ENCODE measurements around the gene GPS1. TPM values are rescaled to one million over a fixed set of nuclear protein-coding genes. Genes with fewer than 3 reads are reported as not detected.

Gene GPS1
- polyA plus RNA-seq, 1 of the 3 experiments (the other 2 are of a cell fraction) = 264 TPM

GRCh38 chr17:82013341-82013740 lies 38.4 kb upstream of the GPS1 start:
- CTCF ChIA-PET = interaction anchor here (0.6 to 35.7 kb wide), 11 partner anchors 8 to 144 kb away, joined by 3 to 1216 read pairs (median 6); partner anchors contain the start of genes CENPX, DCXR, LRRC45 and MAFG
- Histone ChIP-seq H3K4me1 (ENCODE audit: control insufficient read depth in 1 of 2, insufficient read depth in 2 of 2, low read depth in 1 of 2, low read length in 1 of 2) (peaks cover 0 to 24% of the 10 kb centered on the region in 2 experiments; a peak in 1 of 4 replicates), H2AFZ (ENCODE audit: low read depth) (no peak overlapping the region), H3K4me2 (no peak overlapping the region), H3K9me2 (no peaks in the 10 kb centered on the region), H3K36me3 (replicated peaks in 1 of 2; ENCODE audit: control insufficient read depth in 1 of 2, insufficient read depth in 2 of 2, low read length in 1 of 2) (peaks cover 1 to 12% of the 10 kb centered on the region in 2 experiments), H3K4me3 (ENCODE audit: low read depth in 2 of 2, low read length in 1 of 2) (no peak overlapping the region), H3K27ac (ENCODE audit: low read depth in 2 of 2, low read length in 1 of 2) (peak overlapping the region in 1 of 2 experiments; percentile 82; a peak in 2 of 4 replicates), H3K79me2 (ENCODE audit: insufficient read depth) (peaks cover 4% of the 10 kb centered on the region; the same call in 1 of the 2 replicates), H3F3A (replicated peaks; ENCODE audit: insufficient read depth) (peaks cover 8% of the 10 kb centered on the region), H3K27me3 (ENCODE audit: insufficient read depth) (no peaks in the 10 kb centered on the region), H3K9me3 (no peaks in the 10 kb centered on the region), H3K9ac (no peak overlapping the region), H4K20me1 (ENCODE audit: insufficient read depth) (no peaks in the 10 kb centered on the region)
- TF ChIP-seq RAD21 (IDR thresholded peaks at IDR 0.05; ENCODE audit: low read length) (no peak), MXI1 (IDR thresholded peaks at IDR 0.05; ENCODE audit: low read depth, low read length) (peak; percentile 33; the same call in 1 of the 2 replicates)
- POLR2A ChIA-PET = interaction anchor here (0.6 to 1.0 kb wide), 4 partner anchors 35 to 85 kb away, joined by 3 to 4 read pairs (median 3); partner anchors contain the start of gene FASN
- DNase-seq = peak; percentile 94
- 78% methylated on average over 17 of the region's 22 CpGs for WGBS (ENCODE audit: low lambda C conversion rate)

- Histone ChIP-seq H3K9me2 (no peaks in the 10 kb centered on the region), H2AFZ (ENCODE audit: low read depth) (no peak overlapping the region), H4K20me1 (ENCODE audit: insufficient read depth) (no peaks in the 10 kb centered on the region), H3K79me2 (ENCODE audit: insufficient read depth) (peaks cover 6% of the 10 kb centered on the region; the same call in 1 of the 2 replicates), H3K36me3 (replicated peaks in 1 of 2; ENCODE audit: control insufficient read depth in 1 of 2, insufficient read depth in 2 of 2, low read length in 1 of 2) (peaks cover 6 to 17% of the 10 kb centered on the region in 2 experiments), H3K27ac (ENCODE audit: low read depth in 2 of 2, low read length in 1 of 2) (peak overlapping the region in 1 of 2 experiments; percentile 82; a peak in 2 of 4 replicates), H3K4me2 (no peak overlapping the region), H3K4me3 (ENCODE audit: low read depth in 2 of 2, low read length in 1 of 2) (no peak overlapping the region), H3K4me1 (ENCODE audit: control insufficient read depth in 1 of 2, insufficient read depth in 2 of 2, low read depth in 1 of 2, low read length in 1 of 2) (peaks cover 0 to 21% of the 10 kb centered on the region in 2 experiments; a peak in 1 of 4 replicates), H3K27me3 (ENCODE audit: insufficient read depth) (no peaks in the 10 kb centered on the region), H3K9me3 (no peaks in the 10 kb centered on the region), H3F3A (replicated peaks; ENCODE audit: insufficient read depth) (peaks cover 12% of the 10 kb centered on the region), H3K9ac (no peak overlapping the region)
- ChIA-PET CTCF (interaction anchor here (1.0 to 35.7 kb wide), 8 partner anchors 8 to 86 kb away, joined by 3 to 1216 read pairs (median 8); partner anchors contain the start of genes CENPX, DCXR, LRRC45 and MAFG), POLR2A (interaction anchor here (1.0 kb wide), 1 partner anchor 35 kb away, joined by 4 read pairs; no protein-coding TSS in a partner anchor)
- TF ChIP-seq RFX5 (IDR thresholded peaks at IDR 0.05; ENCODE audit: low read length) (no peak), USF2 (IDR thresholded peaks at IDR 0.05; ENCODE audit: borderline replicate concordance, low read depth, low read length) (no peak), PBX3 (IDR thresholded peaks at IDR 0.05) (no peak), REST (IDR thresholded peaks at IDR 0.05; ENCODE audit: low read depth, low read length) (no peak), TAF1 (IDR thresholded peaks at IDR 0.05; ENCODE audit: borderline replicate concordance, low read depth, low read length) (no peak), ZBTB33 (IDR thresholded peaks at IDR 0.05; ENCODE audit: borderline replicate concordance, low read depth) (no peak), RCOR1 (IDR thresholded peaks at IDR 0.05; ENCODE audit: low read length) (no peak), ELF1 (IDR thresholded peaks at IDR 0.05) (no peak), NRF1 (IDR thresholded peaks at IDR 0.05; ENCODE audit: low read depth, low read length) (no peak), EP300 (IDR thresholded peaks at IDR 0.05; ENCODE audit: borderline replicate concordance in 1 of 2, low read depth in 1 of 2, low read length in 1 of 2) (no peak), GATA2 (CRISPR knock-in tag; IDR thresholded peaks at IDR 0.05) (no peak), NFIC (IDR thresholded peaks at IDR 0.05; ENCODE audit: borderline replicate concordance) (no peak)
- WGBS (ENCODE audit: low lambda C conversion rate) = 99% methylated on average over 14 of the region's 16 CpGs
- no peak for DNase-seq
These were observed 37.9 kb upstream of the GPS1 start for GRCh38 chr17:82013772-82014321.

All from SK-N-SH (cell line).